NCI-H1436 treated with DMSO at 0.1 percent for 48 hours (cell line): Measurements from ENCODE around the gene TERT.
"Not testable (repeated sequence)": the region's sequence is repeated elsewhere in the genome, so short reads cannot be mapped to it uniquely, and the experiment has no call there.

Source experiments
- DNase-seq: peaks from one replicate; lab custom pipeline; 2025; lab: John Stamatoyannopoulos, UW

TERT gene

DNA sequence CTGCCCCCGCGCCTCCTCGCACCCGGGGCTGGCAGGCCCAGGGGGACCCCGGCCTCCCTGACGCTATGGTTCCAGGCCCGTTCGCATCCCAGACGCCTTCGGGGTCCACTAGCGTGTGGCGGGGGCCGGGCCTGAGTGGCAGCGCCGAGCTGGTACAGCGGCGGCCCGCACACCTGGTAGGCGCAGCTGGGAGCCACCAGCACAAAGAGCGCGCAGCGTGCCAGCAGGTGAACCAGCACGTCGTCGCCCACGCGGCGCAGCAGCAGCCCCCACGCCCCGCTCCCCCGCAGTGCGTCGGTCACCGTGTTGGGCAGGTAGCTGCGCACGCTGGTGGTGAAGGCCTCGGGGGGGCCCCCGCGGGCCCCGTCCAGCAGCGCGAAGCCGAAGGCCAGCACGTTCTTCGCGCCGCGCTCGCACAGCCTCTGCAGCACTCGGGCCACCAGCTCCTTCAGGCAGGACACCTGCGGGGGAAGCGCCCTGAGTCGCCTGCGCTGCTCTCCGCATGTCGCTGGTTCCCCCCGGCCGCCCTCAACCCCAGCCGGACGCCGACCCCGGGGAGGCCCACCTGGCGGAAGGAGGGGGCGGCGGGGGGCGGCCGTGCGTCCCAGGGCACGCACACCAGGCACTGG lies 548 bp downstream of the TERT start:
- DNase-seq = no peak

DNA sequence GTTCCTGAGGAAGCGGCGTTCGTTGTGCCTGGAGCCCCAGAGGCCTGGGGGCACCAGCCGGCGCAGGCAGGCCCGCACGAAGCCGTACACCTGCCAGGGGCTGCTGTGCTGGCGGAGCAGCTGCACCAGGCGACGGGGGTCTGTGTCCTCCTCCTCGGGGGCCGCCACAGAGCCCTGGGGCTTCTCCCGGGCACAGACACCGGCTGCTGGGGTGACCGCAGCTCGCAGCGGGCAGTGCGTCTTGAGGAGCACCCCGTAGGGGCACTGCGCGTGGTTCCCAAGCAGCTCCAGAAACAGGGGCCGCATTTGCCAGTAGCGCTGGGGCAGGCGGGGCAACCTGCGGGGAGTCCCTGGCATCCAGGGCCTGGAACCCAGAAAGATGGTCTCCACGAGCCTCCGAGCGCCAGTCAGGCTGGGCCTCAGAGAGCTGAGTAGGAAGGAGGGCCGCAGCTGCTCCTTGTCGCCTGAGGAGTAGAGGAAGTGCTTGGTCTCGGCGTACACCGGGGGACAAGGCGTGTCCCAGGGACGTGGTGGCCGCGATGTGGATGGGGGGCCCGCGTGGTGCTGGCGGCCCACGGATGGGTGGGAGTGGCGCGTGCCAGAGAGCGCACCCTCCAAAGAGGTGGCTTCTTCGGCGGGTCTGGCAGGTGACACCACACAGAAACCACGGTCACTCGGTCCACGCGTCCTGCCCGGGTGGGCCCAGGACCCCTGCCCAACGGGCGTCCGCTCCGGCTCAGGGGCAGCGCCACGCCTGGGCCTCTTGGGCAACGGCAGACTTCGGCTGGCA lies 1.3 kb downstream of the TERT start:
- no peak for DNase-seq

DNA sequence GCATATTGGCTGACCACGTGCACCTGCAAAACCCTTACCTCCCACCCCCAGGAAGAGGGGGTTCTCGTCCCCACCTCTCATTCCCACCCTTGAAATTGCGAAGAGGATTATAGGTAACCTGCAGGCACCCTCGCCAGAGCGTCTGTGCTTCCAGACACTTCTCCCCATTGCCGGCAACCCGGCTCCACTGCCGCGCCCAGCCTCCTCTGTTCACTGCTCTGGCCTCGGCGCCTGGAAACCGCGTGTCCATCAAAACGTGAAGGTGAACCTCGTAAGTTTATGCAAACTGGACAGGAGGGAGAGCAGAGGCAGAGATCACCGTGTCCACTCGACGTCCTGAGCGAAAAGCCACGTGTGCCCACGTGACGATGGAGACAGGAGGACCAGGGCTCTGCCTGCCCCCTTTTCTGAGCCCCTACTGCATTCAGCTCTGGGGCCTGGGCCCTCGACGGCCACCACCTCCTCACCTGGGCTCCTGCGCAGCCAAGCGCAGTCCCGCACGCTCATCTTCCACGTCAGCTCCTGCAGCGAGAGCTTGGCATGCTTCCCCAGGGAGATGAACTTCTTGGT lies 1.9 kb downstream of the TERT start:
- DNase-seq = no peak

DNA sequence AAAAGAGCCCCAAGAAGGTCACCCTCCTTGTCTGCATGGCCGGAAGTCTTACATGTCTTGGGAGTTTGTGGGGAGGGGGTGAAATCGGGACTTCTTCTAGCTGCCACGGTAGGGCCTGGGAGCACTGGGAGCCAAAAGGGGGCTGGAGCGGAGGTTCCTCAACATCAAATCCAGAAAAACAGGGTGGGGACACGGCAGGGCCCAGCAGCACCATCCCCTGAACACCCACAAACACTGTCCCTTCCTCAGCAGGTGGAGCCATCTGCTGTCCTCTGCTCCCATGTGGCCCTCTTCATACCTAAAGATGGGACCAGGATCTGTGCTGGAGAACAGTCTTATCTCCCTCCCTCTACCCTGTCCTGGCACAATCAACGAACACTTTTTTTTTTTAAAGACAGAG lies 2.7 kb downstream of the TERT start:
- no peak for DNase-seq

DNA sequence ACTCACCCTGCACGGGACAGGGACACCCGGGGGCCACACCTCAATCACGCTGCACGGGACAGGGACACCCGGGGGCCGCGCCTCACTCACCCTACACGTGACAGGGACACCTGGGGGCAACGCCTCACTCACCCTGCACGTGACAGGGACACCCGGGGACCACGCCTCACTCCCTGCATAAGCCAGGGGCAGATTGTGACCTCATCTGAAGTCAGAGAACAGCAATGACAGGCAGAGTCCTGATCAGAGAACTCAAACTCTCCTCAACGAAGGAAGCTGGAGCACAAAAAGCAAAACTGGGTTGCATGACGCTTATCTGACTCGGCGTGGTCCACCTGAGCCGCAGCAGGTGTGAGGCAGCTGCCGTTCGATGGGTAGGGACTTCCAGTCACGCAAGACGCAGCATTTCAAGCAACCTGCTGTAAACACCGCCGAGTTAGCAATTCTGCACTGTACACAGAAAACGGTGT lies 3.2 kb downstream of the TERT start:
- DNase-seq = no peak

DNA sequence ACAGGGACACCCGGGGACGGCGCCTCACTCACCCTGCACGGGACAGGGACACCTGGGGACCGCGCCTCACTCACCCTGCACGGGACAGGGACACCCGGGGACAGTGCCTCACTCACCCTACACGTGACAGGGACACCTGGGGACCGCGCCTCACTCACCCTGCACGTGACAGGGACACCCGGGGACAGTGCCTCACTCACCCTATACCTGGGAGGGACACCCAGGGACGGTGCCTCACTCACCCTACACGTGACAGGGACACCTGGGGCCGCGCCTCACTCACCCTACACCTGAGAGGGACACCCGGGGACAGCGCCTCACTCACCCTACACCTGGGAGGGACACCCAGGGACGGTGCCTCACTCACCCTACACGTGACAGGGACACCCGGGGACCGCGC lies 3.9 kb downstream of the TERT start:
- DNase-seq = not testable (repeated sequence)

DNA sequence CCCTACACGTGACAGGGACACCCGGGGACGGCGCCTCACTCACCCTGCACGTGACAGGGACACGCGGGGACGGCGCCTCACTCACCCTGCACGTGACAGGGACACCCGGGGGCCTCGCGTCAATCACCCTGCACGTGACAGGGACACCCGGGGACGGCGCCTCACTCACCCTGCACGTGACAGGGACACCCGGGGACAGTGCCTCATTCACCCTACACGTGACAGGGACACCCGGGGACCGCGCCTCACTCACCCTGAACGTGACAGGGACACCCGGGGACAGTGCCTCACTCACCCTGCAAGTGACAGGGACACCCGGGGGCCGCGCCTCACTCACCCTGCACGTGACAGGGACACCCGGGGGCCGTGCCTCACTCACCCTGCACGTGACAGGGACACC lies 5.3 kb downstream of the TERT start:
- DNase-seq = not testable (repeated sequence)

DNA sequence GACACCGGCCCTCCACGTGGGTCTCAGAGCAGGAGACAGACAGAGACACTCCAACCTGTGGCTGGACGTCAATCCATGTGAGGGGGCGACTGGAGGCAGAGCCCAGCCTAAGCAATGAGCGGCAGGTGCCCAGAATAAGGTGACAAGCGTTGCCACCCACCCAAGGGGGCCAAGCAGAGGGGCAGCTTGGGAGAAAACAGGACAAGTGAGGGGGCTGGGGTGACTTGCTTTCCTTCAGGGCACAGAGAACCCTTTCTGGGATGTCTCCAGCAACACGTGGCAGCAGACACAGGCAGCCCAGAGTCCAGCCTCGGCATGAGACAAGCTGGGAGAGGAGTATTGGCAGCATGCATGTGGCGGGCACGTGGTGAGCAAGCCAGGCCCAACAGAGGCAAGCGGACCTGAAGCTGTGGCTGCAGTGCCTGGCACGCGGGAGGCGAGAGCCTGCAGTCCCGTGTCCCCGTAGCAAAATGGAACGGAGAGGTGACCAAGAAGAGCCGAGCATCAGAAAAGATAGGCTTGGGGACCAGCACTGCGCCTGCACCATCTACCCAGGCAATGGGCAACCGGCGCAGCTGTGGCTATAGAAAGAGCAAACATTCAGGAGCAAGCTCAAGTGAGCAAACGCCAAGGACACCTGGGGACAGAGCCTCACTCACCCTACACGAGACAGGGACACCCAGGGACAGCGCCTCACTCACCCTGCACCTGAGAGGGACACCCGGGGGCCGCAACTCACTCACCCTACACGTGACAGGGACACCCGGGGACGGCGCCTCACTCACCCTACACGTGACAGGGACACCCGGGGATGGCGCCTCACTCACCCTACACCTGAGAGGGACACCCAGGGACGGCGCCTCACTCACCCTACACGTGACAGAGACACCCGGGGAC lies 6.2 kb downstream of the TERT start:
- DNase-seq = no peak

DNA sequence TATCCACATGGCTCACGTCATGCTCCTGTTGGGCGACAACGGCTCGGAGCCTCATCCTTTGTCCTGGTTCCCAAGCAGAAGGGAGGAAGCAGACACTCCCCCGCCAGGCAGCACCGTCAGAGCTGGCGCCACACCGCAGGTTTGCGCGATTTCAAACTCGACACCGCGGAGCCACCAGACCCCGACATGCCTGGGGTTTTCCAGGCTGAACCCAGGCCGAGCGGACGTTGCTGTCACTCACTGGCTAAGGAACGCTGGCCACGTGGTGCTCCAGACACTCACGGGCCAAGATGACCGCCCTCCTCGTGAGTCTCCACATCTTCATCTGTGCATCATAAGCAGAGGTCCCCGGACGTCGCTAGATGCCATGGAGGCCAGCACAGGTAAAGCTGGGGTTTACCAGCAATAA lies 9.0 kb downstream of the TERT start:
- no peak for DNase-seq

DNA sequence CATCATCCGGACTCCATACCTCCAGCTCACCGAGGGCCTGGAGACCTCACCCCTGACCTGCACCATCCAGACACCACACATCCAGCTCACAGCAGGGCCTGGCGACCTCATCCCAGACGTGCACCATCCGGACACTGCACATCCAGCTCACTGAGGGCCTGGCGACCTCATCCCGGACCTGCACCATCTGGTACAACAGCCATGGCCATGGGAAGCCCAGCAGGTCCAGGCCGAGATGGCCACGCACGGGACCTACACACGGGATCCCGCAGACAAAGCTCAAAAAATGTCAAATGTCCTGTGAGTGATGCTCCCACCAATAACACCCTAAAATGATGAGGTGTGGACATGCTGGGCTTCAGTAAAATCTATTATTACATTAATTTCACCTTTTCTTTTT lies 9.7 kb downstream of the TERT start:
- no peak for DNase-seq

DNA sequence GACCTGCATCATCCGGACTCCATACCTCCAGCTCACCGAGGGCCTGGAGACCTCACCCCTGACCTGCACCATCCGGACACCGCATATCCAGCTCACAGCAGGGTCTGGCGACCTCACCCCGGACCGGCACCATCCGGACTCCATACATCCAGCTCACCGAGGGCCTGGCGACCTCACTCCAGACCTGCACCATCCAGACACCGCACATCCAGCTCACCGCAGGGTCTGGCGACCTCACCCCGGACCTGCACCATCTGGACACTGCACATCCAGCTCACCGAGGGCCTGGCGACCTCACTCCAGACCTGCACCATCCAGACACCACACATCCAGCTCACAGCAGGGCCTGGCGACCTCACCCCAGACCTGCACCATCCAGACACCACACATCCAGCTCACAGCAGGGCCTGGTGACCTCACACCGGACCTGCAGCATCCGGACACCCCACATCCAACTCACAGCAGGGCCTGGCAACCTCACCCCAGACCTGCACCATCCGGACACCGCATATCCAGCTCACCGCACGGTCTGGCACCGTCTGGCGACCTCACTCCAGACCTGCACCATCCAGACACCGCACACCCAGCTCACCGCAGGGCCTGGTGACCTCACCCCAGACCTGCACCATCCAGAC lies 10.4 kb downstream of the TERT start:
- not testable (repeated sequence) for DNase-seq

DNA sequence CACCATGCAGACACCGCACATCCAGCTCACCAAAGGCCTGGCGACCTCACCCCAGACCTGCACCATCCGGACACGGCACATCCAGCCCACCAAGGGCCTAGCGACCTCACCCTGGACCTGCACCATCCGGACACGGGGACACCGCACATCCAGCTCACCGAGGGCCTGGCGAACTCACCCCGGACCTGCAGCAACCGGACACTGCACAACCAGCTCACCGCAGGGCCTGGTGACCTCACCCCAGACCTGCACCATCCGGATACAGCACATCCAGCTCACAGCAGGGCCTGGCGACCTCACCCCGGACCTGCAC lies 11.2 kb downstream of the TERT start:
- DNase-seq = not testable (repeated sequence)

DNA sequence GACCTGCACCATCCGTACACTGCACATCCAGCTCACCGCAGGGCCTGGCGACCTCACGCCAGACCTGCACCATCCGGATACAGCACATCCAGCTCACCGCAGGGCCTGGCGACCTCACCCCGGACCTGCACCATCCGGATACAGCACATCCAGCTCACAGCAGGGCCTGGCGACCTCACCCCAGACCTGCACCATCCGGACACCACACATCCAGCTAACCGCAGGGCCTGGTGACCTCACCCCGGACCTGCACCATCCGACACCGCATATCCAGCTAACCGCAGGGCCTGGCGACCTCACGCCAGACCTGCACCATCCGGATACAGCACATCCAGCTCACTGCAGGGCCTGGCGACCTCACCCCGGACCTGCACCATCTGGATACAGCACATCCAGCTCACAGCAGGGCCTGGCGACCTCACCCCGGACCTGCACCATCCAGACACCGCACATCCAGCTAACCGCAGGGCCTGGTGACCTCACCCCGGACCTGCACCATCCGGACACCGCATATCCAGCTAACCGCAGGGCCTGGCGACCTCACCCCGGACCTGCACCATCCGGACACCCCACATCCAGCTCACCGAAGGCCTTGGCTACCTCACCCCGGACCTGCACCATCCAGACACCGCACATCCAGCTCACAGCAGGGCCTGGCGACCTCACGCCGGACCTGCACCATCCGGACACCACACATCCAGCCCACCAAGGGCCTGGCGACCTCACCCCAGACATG lies 11.7 kb downstream of the TERT start:
- not testable (repeated sequence) for DNase-seq

DNA sequence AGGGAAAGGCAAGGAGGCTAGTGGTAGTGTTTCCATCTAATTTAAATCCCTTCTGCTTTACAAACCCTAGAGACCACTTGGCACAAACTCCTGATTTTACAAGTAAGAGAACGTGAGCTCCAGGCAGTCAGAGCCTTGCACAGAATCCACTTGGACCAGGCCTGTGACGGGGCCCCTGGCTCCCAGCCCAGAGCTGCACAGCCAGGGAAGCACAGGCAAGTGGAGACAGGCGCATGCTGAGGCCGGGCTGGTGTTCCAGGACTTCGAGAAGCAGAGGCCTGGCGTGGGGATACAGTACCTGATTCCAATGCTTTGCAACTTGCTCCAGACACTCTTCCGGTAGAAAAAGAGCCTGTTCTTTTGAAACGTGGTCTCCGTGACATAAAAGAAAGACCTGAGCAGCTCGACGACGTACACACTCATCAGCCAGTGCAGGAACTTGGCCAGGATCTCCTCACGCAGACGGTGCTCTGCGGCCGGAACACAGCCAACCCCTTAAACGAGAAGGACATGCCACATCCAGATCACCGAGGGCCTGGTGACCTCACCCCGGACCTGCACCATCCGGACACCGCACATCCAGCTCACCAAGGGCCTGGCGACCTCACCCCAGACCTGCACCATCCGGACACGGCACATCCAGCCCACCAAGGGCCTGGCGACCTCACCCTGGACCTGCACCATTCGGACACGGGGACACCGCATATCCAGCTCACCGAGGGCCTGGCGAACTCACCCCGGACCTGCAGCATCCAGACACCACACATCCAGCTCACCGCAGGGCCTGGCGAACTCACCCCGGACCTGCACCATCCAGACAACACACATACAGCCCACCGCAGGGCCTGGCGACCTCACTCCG lies 12.5 kb downstream of the TERT start:
- DNase-seq = no peak

DNA sequence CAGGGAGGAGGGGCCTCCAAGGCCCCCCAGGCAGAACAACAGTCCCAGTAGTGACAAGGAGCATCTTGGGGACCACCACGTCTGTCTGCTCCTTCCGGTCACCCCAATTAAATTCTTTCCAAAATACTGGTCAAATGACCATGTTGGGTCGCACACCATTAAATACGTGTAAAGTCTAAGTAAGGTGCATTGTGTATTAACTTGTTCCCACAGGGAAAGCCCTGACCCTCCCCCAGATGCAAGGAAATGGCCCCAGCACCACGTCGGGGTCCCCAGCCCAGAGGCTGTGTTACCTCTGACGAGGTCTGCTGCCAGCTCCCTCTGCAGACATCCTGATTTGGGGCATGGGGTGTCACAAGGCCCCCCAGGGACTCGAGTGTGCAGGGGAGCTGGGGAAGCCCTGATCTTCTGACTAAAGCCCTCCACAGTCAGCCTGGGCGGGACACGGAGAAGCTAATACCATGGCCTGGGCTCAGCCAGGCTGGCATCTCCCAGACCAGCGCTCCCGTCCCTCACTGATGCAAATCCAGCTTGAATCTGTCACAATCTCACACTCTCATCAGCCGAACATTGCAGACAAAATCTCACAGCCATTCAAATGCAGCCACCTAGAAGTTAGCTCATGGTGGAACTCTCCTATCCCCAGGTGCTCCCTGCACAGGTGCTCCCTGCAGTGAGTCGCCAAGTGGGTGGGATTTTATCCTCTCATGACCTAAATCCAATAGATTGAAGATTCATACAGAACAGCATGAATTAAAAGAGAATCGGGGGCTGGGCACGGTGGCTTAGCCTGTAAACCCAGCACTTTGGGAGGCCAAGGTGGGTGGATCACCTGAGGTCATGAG lies 13.6 kb downstream of the TERT start:
- no peak for DNase-seq

DNA sequence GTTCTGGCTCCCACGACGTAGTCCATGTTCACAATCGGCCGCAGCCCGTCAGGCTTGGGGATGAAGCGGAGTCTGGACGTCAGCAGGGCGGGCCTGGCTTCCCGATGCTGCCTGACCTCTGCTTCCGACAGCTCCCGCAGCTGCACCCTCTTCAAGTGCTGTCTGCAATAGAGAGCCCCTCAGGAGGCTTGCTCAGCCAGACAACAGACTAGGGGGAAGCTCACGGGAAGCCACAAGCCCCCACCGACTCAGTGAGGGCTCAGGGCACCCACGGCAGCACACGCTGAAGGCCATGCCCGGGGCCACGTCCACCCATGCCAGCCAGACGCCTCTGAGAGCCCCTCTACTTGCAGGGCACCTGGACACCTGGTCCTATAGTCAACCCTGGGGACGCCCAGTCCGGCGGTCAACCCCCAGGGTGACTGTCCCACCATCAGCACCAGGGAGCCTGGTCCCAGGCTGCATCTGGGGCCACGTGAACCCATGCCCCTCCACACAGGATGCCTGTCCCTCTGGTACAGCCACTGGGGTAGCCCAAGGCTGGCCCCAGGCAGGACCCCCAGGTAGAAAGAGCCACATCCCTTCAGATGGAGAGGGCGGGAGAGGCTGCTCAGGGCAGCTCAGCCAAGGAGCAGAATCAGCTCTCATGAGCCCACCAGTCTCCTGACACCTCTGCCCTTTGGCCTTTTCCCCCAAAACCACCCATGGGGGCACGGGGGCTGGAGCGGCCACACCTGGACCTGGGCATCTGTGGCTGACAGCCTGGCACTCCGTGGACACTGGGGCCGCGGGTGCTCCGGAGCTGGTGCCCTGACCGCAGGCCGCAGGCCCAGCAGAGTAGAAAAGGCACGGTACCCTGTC lies 14.5 kb downstream of the TERT start:
- DNase-seq = no peak

DNA sequence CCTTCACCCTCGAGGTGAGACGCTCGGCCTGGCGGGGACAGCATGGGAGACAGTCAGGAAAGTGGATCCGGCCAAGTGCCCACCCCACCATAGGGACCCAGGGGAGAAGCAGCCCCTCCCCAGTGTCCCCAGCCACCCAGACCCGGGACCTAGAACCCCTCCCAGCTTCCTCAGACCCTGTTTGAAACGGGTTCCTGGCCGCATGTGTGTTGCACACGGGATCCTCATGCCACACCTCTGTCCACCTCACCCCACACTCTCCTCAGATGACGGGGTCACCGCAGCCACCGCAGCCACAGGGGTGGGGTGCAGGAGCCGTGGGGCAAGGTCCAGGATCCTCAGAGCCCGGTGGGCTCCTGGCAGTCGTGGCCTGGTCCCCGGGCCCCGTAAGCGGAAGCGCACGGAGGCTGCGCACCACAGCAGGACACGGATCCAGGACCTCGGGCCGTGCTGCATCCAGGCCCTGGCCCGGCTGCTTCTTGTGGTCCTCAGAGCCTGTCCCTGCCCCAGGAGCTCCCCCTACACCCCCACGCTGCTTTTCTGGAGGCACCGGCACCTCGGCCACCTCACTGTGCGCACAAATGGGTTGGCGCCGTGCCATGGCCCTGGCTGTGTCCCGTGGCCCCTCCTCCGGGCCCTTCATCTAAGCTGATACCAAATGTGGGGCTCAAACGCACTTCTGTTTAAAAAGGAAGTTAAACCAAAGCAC lies 15.3 kb downstream of the TERT start:
- DNase-seq = no peak
